ENCODE measurements around the gene CADPS. TPM values are rescaled to one million over a fixed set of nuclear protein-coding genes. Genes with fewer than 3 reads are reported as not detected.

CADPS gene
- total RNA-seq, 5 donors from 2014 or later (not counting 1 experiment from before 2014, with no cell fraction given): 0.49 TPM; not detected in 4

GRCh38 chr3:62592408-62592807 lies 282.8 kb downstream of the CADPS start:
- WGBS (ENCODE audit: insufficient coverage): 67% methylated on average over 3 of the region's 3 CpGs
- ChIA-PET CTCF (no interaction called here), POLR2A (no interaction called here)
- Mint-ChIP-seq H3K9me3 (no peaks in the 10 kb centered on the region), H3K36me3 (no peaks in the 10 kb centered on the region), H3K27me3 (peaks cover 0 to 11% of the 10 kb centered on the region in 2 donors), H3K4me3 (no peak overlapping the region), H3K4me1 (no peaks in the 10 kb centered on the region), H3K27ac (no peak overlapping the region)
- H3K27me3 ChIP-seq (replicated peaks in 1 of 2; ENCODE audit: control insufficient read depth in 2 of 2, extremely low read depth in 1 of 2, insufficient read depth in 2 of 2, low read length in 1 of 2): no peaks in the 10 kb centered on the region
- no peaks in the 10 kb centered on the region for H3K9me3 ChIP-seq
- no peak overlapping the region for H3K27ac ChIP-seq (ENCODE audit: low read length)
- no peaks in the 10 kb centered on the region for H3K36me3 ChIP-seq (ENCODE audit: control insufficient read depth in 2 of 2, extremely low read depth in 1 of 2, insufficient read depth in 1 of 2, low read length in 1 of 2)
- no peak overlapping the region for H3K4me3 ChIP-seq (ENCODE audit: control insufficient read depth in 1 of 2, extremely low read depth in 1 of 2, low read length in 1 of 2)
- ATAC-seq (replicated peaks in 1 of 4): no peak
- H3K4me1 ChIP-seq (ENCODE audit: control insufficient read depth in 1 of 2, extremely low read depth in 1 of 2, insufficient read depth in 2 of 2, low read length in 2 of 2): no peaks in the 10 kb centered on the region
- no peak for DNase-seq

- Histone ChIP-seq H3K4me1 (ENCODE audit: control insufficient read depth in 1 of 2, extremely low read depth in 1 of 2, insufficient read depth in 2 of 2, low read length in 2 of 2) (no peaks in the 10 kb centered on the region), H3K4me3 (ENCODE audit: control insufficient read depth in 1 of 2, extremely low read depth in 1 of 2, low read length in 1 of 2) (no peak overlapping the region), H3K27me3 (replicated peaks in 1 of 2; ENCODE audit: control insufficient read depth in 2 of 2, extremely low read depth in 1 of 2, insufficient read depth in 2 of 2, low read length in 1 of 2) (no peaks in the 10 kb centered on the region), H3K9me3 (no peaks in the 10 kb centered on the region), H3K36me3 (ENCODE audit: control insufficient read depth in 2 of 2, extremely low read depth in 1 of 2, insufficient read depth in 1 of 2, low read length in 1 of 2) (no peaks in the 10 kb centered on the region), H3K27ac (ENCODE audit: low read length) (no peak overlapping the region)
- H3K27me3 Mint-ChIP-seq: peaks cover 0 to 6% of the 10 kb centered on the region in 2 donors
- H3K9me3 Mint-ChIP-seq: no peaks in the 10 kb centered on the region
- CTCF ChIA-PET: no interaction called here
- no peak overlapping the region for H3K27ac Mint-ChIP-seq
- no peaks in the 10 kb centered on the region for H3K4me1 Mint-ChIP-seq
- no peak overlapping the region for H3K4me3 Mint-ChIP-seq
- H3K36me3 Mint-ChIP-seq: no peaks in the 10 kb centered on the region
- ATAC-seq (replicated peaks in 1 of 4): no peak
- no peak for DNase-seq
- 90% methylated on average over 4 of the region's 4 CpGs for WGBS (ENCODE audit: insufficient coverage)
- POLR2A ChIA-PET: no interaction called here
These were observed 286.1 kb downstream of the CADPS start for GRCh38 chr3:62589078-62589477.

- Mint-ChIP-seq H3K36me3 (no peaks in the 10 kb centered on the region), H3K9me3 (no peaks in the 10 kb centered on the region), H3K27me3 (no peaks in the 10 kb centered on the region), H3K4me1 (no peaks in the 10 kb centered on the region), H3K27ac (no peak overlapping the region), H3K4me3 (no peak overlapping the region)
- Histone ChIP-seq H3K4me1 (ENCODE audit: control insufficient read depth in 1 of 2, extremely low read depth in 1 of 2, insufficient read depth in 2 of 2, low read length in 2 of 2) (no peaks in the 10 kb centered on the region), H3K36me3 (ENCODE audit: control insufficient read depth in 2 of 2, extremely low read depth in 1 of 2, insufficient read depth in 1 of 2, low read length in 1 of 2) (no peaks in the 10 kb centered on the region), H3K9me3 (no peaks in the 10 kb centered on the region), H3K27me3 (replicated peaks in 1 of 2; ENCODE audit: control insufficient read depth in 2 of 2, extremely low read depth in 1 of 2, insufficient read depth in 2 of 2, low read length in 1 of 2) (no peaks in the 10 kb centered on the region), H3K4me3 (ENCODE audit: control insufficient read depth in 1 of 2, extremely low read depth in 1 of 2, low read length in 1 of 2) (no peak overlapping the region), H3K27ac (ENCODE audit: low read length) (no peak overlapping the region)
- ATAC-seq (replicated peaks in 1 of 4) (no peak), DNase-seq (no peak)
- CTCF ChIA-PET: interaction anchor here in 1 of 2 donors (0.5 kb wide), 2 partner anchors 18 to 1009 kb away, joined by 3 read pairs; no protein-coding TSS in a partner anchor
- POLR2A ChIA-PET: no interaction called here
- 93% methylated on average over 7 of the region's 8 CpGs for WGBS (ENCODE audit: insufficient coverage)
These were observed 287.6 kb downstream of the CADPS start for GRCh38 chr3:62587579-62588031.

- no peaks in the 10 kb centered on the region for H3K4me1 ChIP-seq (ENCODE audit: control insufficient read depth in 1 of 2, extremely low read depth in 1 of 2, insufficient read depth in 2 of 2, low read length in 2 of 2)
- no peaks in the 10 kb centered on the region for H3K36me3 ChIP-seq (ENCODE audit: control insufficient read depth in 2 of 2, extremely low read depth in 1 of 2, insufficient read depth in 1 of 2, low read length in 1 of 2)
- H3K4me3 Mint-ChIP-seq: no peak overlapping the region
- no peak overlapping the region for H3K27ac Mint-ChIP-seq
- H3K4me3 ChIP-seq (ENCODE audit: control insufficient read depth in 1 of 2, extremely low read depth in 1 of 2, low read length in 1 of 2): no peak overlapping the region
- H3K9me3 ChIP-seq: no peaks in the 10 kb centered on the region
- no peak for DNase-seq
- H3K4me1 Mint-ChIP-seq: no peaks in the 10 kb centered on the region
- no peaks in the 10 kb centered on the region for H3K9me3 Mint-ChIP-seq
- H3K27ac ChIP-seq (ENCODE audit: low read length): no peak overlapping the region
- WGBS (ENCODE audit: insufficient coverage): 100% methylated on average over 2 of the region's 5 CpGs
- POLR2A ChIA-PET: no interaction called here
- no peaks in the 10 kb centered on the region for H3K27me3 Mint-ChIP-seq
- CTCF ChIA-PET: interaction anchor here in 1 of 2 donors (0.5 kb wide), 1 partner anchor 1009 kb away, joined by 3 read pairs; no protein-coding TSS in a partner anchor
- H3K36me3 Mint-ChIP-seq: no peaks in the 10 kb centered on the region
- H3K27me3 ChIP-seq (replicated peaks in 1 of 2; ENCODE audit: control insufficient read depth in 2 of 2, extremely low read depth in 1 of 2, insufficient read depth in 2 of 2, low read length in 1 of 2): no peaks in the 10 kb centered on the region
- ATAC-seq (replicated peaks in 1 of 4): no peak
These were observed 288.0 kb downstream of the CADPS start for GRCh38 chr3:62587169-62587568.

GRCh38 chr3:62586356-62586755 lies 288.9 kb downstream of the CADPS start:
- Mint-ChIP-seq H3K4me3 (no peak overlapping the region), H3K36me3 (no peaks in the 10 kb centered on the region), H3K27ac (no peak overlapping the region), H3K27me3 (no peaks in the 10 kb centered on the region), H3K4me1 (no peaks in the 10 kb centered on the region), H3K9me3 (no peaks in the 10 kb centered on the region)
- H3K36me3 ChIP-seq (ENCODE audit: control insufficient read depth in 2 of 2, extremely low read depth in 1 of 2, insufficient read depth in 1 of 2, low read length in 1 of 2): no peaks in the 10 kb centered on the region
- H3K4me1 ChIP-seq (ENCODE audit: control insufficient read depth in 1 of 2, extremely low read depth in 1 of 2, insufficient read depth in 2 of 2, low read length in 2 of 2): no peaks in the 10 kb centered on the region
- H3K27ac ChIP-seq (ENCODE audit: low read length): no peak overlapping the region
- no peaks in the 10 kb centered on the region for H3K9me3 ChIP-seq
- no peak overlapping the region for H3K4me3 ChIP-seq (ENCODE audit: control insufficient read depth in 1 of 2, extremely low read depth in 1 of 2, low read length in 1 of 2)
- CTCF ChIA-PET: no interaction called here
- WGBS (ENCODE audit: insufficient coverage): 67% methylated on average over 1 of the region's 1 CpG
- no peaks in the 10 kb centered on the region for H3K27me3 ChIP-seq (replicated peaks in 1 of 2; ENCODE audit: control insufficient read depth in 2 of 2, extremely low read depth in 1 of 2, insufficient read depth in 2 of 2, low read length in 1 of 2)
- no peak for DNase-seq
- POLR2A ChIA-PET: no interaction called here
- no peak for ATAC-seq (replicated peaks in 1 of 4)

GRCh38 chr3:62585861-62586260 lies 289.4 kb downstream of the CADPS start:
- no peak overlapping the region for H3K27ac Mint-ChIP-seq
- H3K9me3 ChIP-seq: no peaks in the 10 kb centered on the region
- H3K4me1 ChIP-seq (ENCODE audit: control insufficient read depth in 1 of 2, extremely low read depth in 1 of 2, insufficient read depth in 2 of 2, low read length in 2 of 2): no peaks in the 10 kb centered on the region
- ChIA-PET POLR2A (no interaction called here), CTCF (no interaction called here)
- DNase-seq (no peak), ATAC-seq (replicated peaks in 1 of 4) (no peak)
- H3K27ac ChIP-seq (ENCODE audit: low read length): no peak overlapping the region
- no peak overlapping the region for H3K4me3 ChIP-seq (ENCODE audit: control insufficient read depth in 1 of 2, extremely low read depth in 1 of 2, low read length in 1 of 2)
- H3K36me3 ChIP-seq (ENCODE audit: control insufficient read depth in 2 of 2, extremely low read depth in 1 of 2, insufficient read depth in 1 of 2, low read length in 1 of 2): no peaks in the 10 kb centered on the region
- no peaks in the 10 kb centered on the region for H3K4me1 Mint-ChIP-seq
- no peaks in the 10 kb centered on the region for H3K27me3 Mint-ChIP-seq
- 44% methylated on average over 1 of the region's 4 CpGs for WGBS (ENCODE audit: insufficient coverage)
- H3K9me3 Mint-ChIP-seq: no peaks in the 10 kb centered on the region
- H3K36me3 Mint-ChIP-seq: no peaks in the 10 kb centered on the region
- H3K27me3 ChIP-seq (replicated peaks in 1 of 2; ENCODE audit: control insufficient read depth in 2 of 2, extremely low read depth in 1 of 2, insufficient read depth in 2 of 2, low read length in 1 of 2): no peaks in the 10 kb centered on the region
- no peak overlapping the region for H3K4me3 Mint-ChIP-seq

- ChIA-PET CTCF (no interaction called here), POLR2A (no interaction called here)
- no peak overlapping the region for H3K4me3 Mint-ChIP-seq
- H3K9me3 ChIP-seq: no peaks in the 10 kb centered on the region
- H3K27me3 ChIP-seq (replicated peaks in 1 of 2; ENCODE audit: control insufficient read depth in 2 of 2, extremely low read depth in 1 of 2, insufficient read depth in 2 of 2, low read length in 1 of 2): no peaks in the 10 kb centered on the region
- ATAC-seq (replicated peaks in 1 of 4) (no peak), DNase-seq (no peak)
- no peak overlapping the region for H3K27ac Mint-ChIP-seq
- H3K4me3 ChIP-seq (ENCODE audit: control insufficient read depth in 1 of 2, extremely low read depth in 1 of 2, low read length in 1 of 2): no peak overlapping the region
- no peaks in the 10 kb centered on the region for H3K4me1 ChIP-seq (ENCODE audit: control insufficient read depth in 1 of 2, extremely low read depth in 1 of 2, insufficient read depth in 2 of 2, low read length in 2 of 2)
- no CpG with 5 or more reads among the region's 4 CpGs for WGBS (ENCODE audit: insufficient coverage)
- H3K4me1 Mint-ChIP-seq: no peaks in the 10 kb centered on the region
- H3K36me3 Mint-ChIP-seq: no peaks in the 10 kb centered on the region
- H3K9me3 Mint-ChIP-seq: peaks cover 1 to 7% (median 6%) of the 10 kb centered on the region in 3 donors
- no peaks in the 10 kb centered on the region for H3K27me3 Mint-ChIP-seq
- H3K27ac ChIP-seq (ENCODE audit: low read length): no peak overlapping the region
- H3K36me3 ChIP-seq (ENCODE audit: control insufficient read depth in 2 of 2, extremely low read depth in 1 of 2, insufficient read depth in 1 of 2, low read length in 1 of 2): no peaks in the 10 kb centered on the region
These were observed 290.6 kb downstream of the CADPS start for GRCh38 chr3:62584636-62585035.

Data from T-cell (primary cell).